ENCODE measurements around the gene TUBA4B.

DNA sequence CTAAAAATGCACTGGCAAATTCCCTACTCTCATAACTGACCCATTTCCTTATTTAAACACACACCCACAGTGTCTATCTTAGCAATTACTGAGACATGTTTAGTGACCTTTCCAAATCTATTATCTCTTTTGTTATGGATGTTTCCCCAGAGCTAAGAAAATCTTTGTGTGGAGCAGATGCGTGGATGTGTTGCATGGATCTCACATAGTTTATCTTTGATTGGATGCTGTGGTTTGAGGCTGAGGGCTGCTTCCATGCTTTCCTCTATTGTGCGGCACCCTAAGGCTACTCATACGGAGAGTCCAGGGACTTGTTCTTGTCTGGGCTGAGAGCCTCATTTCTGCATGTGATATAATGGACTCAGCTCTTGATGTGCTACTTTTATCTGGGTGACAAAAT, 18.7 kb upstream of the TUBA4B start:
- TF ChIP-seq, protein P1, sequence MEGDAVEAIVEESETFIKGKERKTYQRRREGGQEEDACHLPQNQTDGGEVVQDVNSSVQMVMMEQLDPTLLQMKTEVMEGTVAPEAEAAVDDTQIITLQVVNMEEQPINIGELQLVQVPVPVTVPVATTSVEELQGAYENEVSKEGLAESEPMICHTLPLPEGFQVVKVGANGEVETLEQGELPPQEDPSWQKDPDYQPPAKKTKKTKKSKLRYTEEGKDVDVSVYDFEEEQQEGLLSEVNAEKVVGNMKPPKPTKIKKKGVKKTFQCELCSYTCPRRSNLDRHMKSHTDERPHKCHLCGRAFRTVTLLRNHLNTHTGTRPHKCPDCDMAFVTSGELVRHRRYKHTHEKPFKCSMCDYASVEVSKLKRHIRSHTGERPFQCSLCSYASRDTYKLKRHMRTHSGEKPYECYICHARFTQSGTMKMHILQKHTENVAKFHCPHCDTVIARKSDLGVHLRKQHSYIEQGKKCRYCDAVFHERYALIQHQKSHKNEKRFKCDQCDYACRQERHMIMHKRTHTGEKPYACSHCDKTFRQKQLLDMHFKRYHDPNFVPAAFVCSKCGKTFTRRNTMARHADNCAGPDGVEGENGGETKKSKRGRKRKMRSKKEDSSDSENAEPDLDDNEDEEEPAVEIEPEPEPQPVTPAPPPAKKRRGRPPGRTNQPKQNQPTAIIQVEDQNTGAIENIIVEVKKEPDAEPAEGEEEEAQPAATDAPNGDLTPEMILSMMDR (conservative IDR thresholded peaks at IDR 0.05 in 1 of 2, IDR thresholded peaks at IDR 0.05 in 1 of 2; ENCODE audit: extremely low read depth in 1 of 2, insufficient read depth in 1 of 2, low read depth in 1 of 2, low read length in 2 of 2) = no peak
- no peak for TF ChIP-seq EZH2 (IDR thresholded peaks at IDR 0.05; ENCODE audit: borderline replicate concordance, low read length)

Data from mammary epithelial cell (primary cell).